NCI-H460 (cell line): ENCODE results near the gene CMYA5. TPM values are rescaled to one million over a fixed set of nuclear protein-coding genes. Genes with fewer than 3 reads are reported as not detected.

Experiments used
- DNase-seq: peaks from one replicate; pipeline ENCODE4 v3.0.0-alpha.2; 2016; ENCODE audit warnings: low read depth; ENCODE audit errors: extremely low read depth
- total RNA-seq: library from RNA; depleted of rRNA; stranded (reverse); fragments of >200 nt; shearing (Covaris generic); gene quantifications from 2 replicates; pipeline ENCODE4 v1.2.3, GENCODE V29; 2014

Gene CMYA5
- total RNA-seq, 1 experiment from 2014 or later = 0.42 TPM

- no peak for DNase-seq
Observed at GRCh38 chr5:79793304-79793703, 103.7 kb downstream of the CMYA5 start.

- no peak for DNase-seq
Observed at GRCh38 chr5:79793722-79794121, 104.1 kb downstream of the CMYA5 start.

- no peak for DNase-seq
Observed at GRCh38 chr5:79794347-79794746, 104.7 kb downstream of the CMYA5 start.

GRCh38 chr5:79795764-79796398 lies 106.2 kb downstream of the CMYA5 start:
- DNase-seq = no peak

GRCh38 chr5:79798893-79799590 lies 109.4 kb downstream of the CMYA5 start:
- DNase-seq = no peak

- no peak for DNase-seq
Observed at GRCh38 chr5:79800979-79801827, 111.6 kb downstream of the CMYA5 start.

GRCh38 chr5:79802406-79802805 lies 112.8 kb downstream of the CMYA5 start:
- no peak for DNase-seq

- DNase-seq = no peak
Observed at GRCh38 chr5:79803007-79803406, 113.4 kb downstream of the CMYA5 start.

- DNase-seq = no peak
Observed at GRCh38 chr5:79806741-79807140, 117.1 kb downstream of the CMYA5 start.

- no peak for DNase-seq
Observed at GRCh38 chr5:79809743-79810142, 120.1 kb downstream of the CMYA5 start.

- DNase-seq = no peak
Observed at GRCh38 chr5:79811081-79811480, 121.4 kb downstream of the CMYA5 start.

GRCh38 chr5:79811904-79812303 lies 122.3 kb downstream of the CMYA5 start:
- no peak for DNase-seq

GRCh38 chr5:79814699-79815098 lies 125.1 kb downstream of the CMYA5 start:
- no peak for DNase-seq

GRCh38 chr5:79816014-79816413 lies 126.4 kb downstream of the CMYA5 start:
- no peak for DNase-seq

GRCh38 chr5:79820648-79821047 lies 131.0 kb downstream of the CMYA5 start:
- DNase-seq = no peak

- DNase-seq = no peak
Observed at GRCh38 chr5:79824444-79824843, 134.8 kb downstream of the CMYA5 start.

- no peak for DNase-seq
Observed at GRCh38 chr5:79825802-79826201, 136.2 kb downstream of the CMYA5 start.

GRCh38 chr5:79827159-79827629 lies 137.6 kb downstream of the CMYA5 start:
- no peak for DNase-seq

- DNase-seq = no peak
Observed at GRCh38 chr5:79829260-79829659, 139.6 kb downstream of the CMYA5 start.

- no peak for DNase-seq
Observed at GRCh38 chr5:79831381-79832309, 142.0 kb downstream of the CMYA5 start.
